ENCODE measurements around the gene COG5.

- TF ChIP-seq, protein P1, sequence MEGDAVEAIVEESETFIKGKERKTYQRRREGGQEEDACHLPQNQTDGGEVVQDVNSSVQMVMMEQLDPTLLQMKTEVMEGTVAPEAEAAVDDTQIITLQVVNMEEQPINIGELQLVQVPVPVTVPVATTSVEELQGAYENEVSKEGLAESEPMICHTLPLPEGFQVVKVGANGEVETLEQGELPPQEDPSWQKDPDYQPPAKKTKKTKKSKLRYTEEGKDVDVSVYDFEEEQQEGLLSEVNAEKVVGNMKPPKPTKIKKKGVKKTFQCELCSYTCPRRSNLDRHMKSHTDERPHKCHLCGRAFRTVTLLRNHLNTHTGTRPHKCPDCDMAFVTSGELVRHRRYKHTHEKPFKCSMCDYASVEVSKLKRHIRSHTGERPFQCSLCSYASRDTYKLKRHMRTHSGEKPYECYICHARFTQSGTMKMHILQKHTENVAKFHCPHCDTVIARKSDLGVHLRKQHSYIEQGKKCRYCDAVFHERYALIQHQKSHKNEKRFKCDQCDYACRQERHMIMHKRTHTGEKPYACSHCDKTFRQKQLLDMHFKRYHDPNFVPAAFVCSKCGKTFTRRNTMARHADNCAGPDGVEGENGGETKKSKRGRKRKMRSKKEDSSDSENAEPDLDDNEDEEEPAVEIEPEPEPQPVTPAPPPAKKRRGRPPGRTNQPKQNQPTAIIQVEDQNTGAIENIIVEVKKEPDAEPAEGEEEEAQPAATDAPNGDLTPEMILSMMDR (IDR thresholded peaks at IDR 0.05; ENCODE audit: low read depth, low read length, poor library complexity, severe bottlenecking), result no peak
- no peak for TF ChIP-seq EZH2phosphoT487 (IDR thresholded peaks at IDR 0.05; ENCODE audit: borderline replicate concordance, low read length)
Measured at GRCh38 chr7:107364787-107365186, 198.9 kb downstream of the COG5 start.

Measured in DOHH2 (cell line).